CD4-positive, alpha-beta T cell (primary cell): ENCODE results near the gene PDE4C. TPM values are rescaled to one million over a fixed set of nuclear protein-coding genes. Genes with fewer than 3 reads are reported as not detected.

ENCODE experiments used
- ATAC-seq: fragments of 200-7000 bp; cut with Tn5 transposase; one replicate; pipeline ENCODE4 v1.10.0; 2022; ENCODE audit warnings: mild to moderate bottlenecking; ENCODE audit not compliant: poor library complexity
- CTCF ChIA-PET: fragments of 350-600 bp; sonication (Branson Sonifier 250); formaldehyde crosslinking; loops from one replicate; lab custom pipeline; 2021; ENCODE audit warnings: antibody characterized with exemption, inconsistent platforms; lab: Charles Lee
- POLR2A ChIA-PET: fragments of 350-600 bp; sonication (Branson Sonifier 250); formaldehyde crosslinking; loops from one replicate; lab custom pipeline; 2021; ENCODE audit warnings: antibody characterized with exemption, inconsistent platforms; lab: Charles Lee
- DNase-seq, 14 experiments: peaks; one replicate each; pipeline ENCODE4 v3.0.0-alpha.2; 2013 to 2020; ENCODE audit warnings: mixed read lengths in 2 of 14
- H3K27ac ChIP-seq, 2 donors: one replicate each; pipeline versions ENCODE4 v1.5.1 to v1.7.0; 2013; ENCODE audit warnings: low read length in 2 of 2, low read depth in 1 of 2, mild to moderate bottlenecking in 1 of 2
- H3K27me3 ChIP-seq, 2 experiments: 1 replicate in 1 of 2; 2 replicates in 1 of 2; pipeline versions ENCODE4 v1.6.1 to v1.7.0; 2013; ENCODE audit warnings: low read length in 2 of 2, control low read depth in 1 of 2, mild to moderate bottlenecking in 1 of 2, moderate library complexity in 1 of 2; ENCODE audit not compliant: insufficient read depth in 2 of 2, control insufficient read depth in 1 of 2
- H3K36me3 ChIP-seq: one replicate; pipeline ENCODE4 v1.6.1; 2013; ENCODE audit warnings: low read length, control low read depth; ENCODE audit not compliant: insufficient read depth
- H3K4me1 ChIP-seq: one replicate; pipeline ENCODE4 v1.6.1; 2013; ENCODE audit warnings: low read length, control low read depth; ENCODE audit not compliant: insufficient read depth
- H3K4me3 ChIP-seq: one replicate; pipeline ENCODE4 v1.5.1; 2013; ENCODE audit warnings: mild to moderate bottlenecking, low read length, moderate library complexity
- H3K9me3 ChIP-seq, 2 experiments: 1 replicate in 1 of 2; 2 replicates in 1 of 2; pipeline versions ENCODE4 v1.6.1 to v1.7.0; 2013; ENCODE audit warnings: low read length in 2 of 2, mild to moderate bottlenecking in 2 of 2, control low read depth in 1 of 2, moderate library complexity in 1 of 2; ENCODE audit not compliant: control insufficient read depth in 1 of 2, insufficient read depth in 1 of 2
- H3K27ac Mint-ChIP-seq: one replicate; pipeline ENCODE4 v1.8.0; 2020; ENCODE audit warnings: mixed read lengths
- H3K27me3 Mint-ChIP-seq: one replicate; pipeline ENCODE4 v1.8.0; 2021; ENCODE audit warnings: mixed read lengths
- H3K36me3 Mint-ChIP-seq: one replicate; pipeline ENCODE4 v1.8.0; 2021; ENCODE audit warnings: low read depth, mixed read lengths
- H3K4me1 Mint-ChIP-seq: one replicate; pipeline ENCODE4 v1.8.0; 2021; ENCODE audit warnings: low read depth, mixed read lengths
- H3K4me3 Mint-ChIP-seq: one replicate; pipeline ENCODE4 v1.8.0; 2020; ENCODE audit warnings: mild to moderate bottlenecking, mixed read lengths
- H3K9me3 Mint-ChIP-seq: one replicate; pipeline ENCODE4 v1.8.0; 2020; ENCODE audit warnings: mixed read lengths
- CTCF ChIP-seq: fragments of 200-600 bp; IDR thresholded peaks from one replicate; pipeline ENCODE4 v1.8.0; 2022; ENCODE audit warnings: antibody characterized with exemption, mild to moderate bottlenecking
- intact Hi-C, 2 experiments: fragments of 100-400 bp; cut with DNase I in 1 of 2; cut with micrococcal nuclease in 1 of 2; formaldehyde crosslinking; loops; one replicate each; pipeline versions ENCODE4 v1.15.1 to v1.9.0; 2023 to 2025; cut with DNase I, micrococcal nuclease
- total RNA-seq, 174 experiments: library from RNA in 2 of 174; stranded (reverse) in 2 of 174; gene quantifications; one replicate each; pipeline ENCODE4 v1.2.3 and lab custom pipeline; 2021 to 2026

PDE4C gene
- total RNA-seq, 2 experiments from 2014 or later, result not detected

GRCh38 chr19:18239303-18239702 lies 13.1 kb upstream of the PDE4C start:
- CTCF ChIA-PET, result interaction anchor here (0.8 kb wide), 1 partner anchor 13 kb away, joined by 6 read pairs; no protein-coding TSS in a partner anchor
- H3K36me3 ChIP-seq, result no peaks in the 10 kb centered on the region
- no peak for TF ChIP-seq CTCF

GRCh38 chr19:18234194-18234593 lies 8.0 kb upstream of the PDE4C start:
- POLR2A ChIA-PET, result interaction anchor here (3.0 kb wide), 1 partner anchor 42 kb away, joined by 7 read pairs; the partner anchor contains the start of gene MPV17L2
- H3K27me3 Mint-ChIP-seq, result peaks cover 79% of the 10 kb centered on the region
- intact Hi-C loops, result loop anchor here in 1 of 2 experiments (10.0 kb wide), 1 partner anchor 349 kb away; no protein-coding TSS in a partner anchor

More at GRCh38 chr19:18239303-18239702, 13.1 kb upstream of the PDE4C start:
- POLR2A ChIA-PET, result no interaction called here
- H3K27ac ChIP-seq, result no peak overlapping the region
- Mint-ChIP-seq H3K27ac (no peak overlapping the region), H3K36me3 (no peaks in the 10 kb centered on the region), H3K4me3 (no peak overlapping the region), H3K4me1 (no peaks in the 10 kb centered on the region), H3K9me3 (no peaks in the 10 kb centered on the region), H3K27me3 (peaks cover 38% of the 10 kb centered on the region)
- DNase-seq, result no peak
- H3K27me3 ChIP-seq, result peaks cover 9 to 15% of the 10 kb centered on the region in 2 experiments
- no peak overlapping the region for H3K4me3 ChIP-seq
- intact Hi-C loops, result loop anchor here in 1 of 2 experiments (10.0 kb wide), 1 partner anchor 355 kb away; no protein-coding TSS in a partner anchor
- peaks cover 0 to 1% of the 10 kb centered on the region in 2 experiments for H3K9me3 ChIP-seq
- no peaks in the 10 kb centered on the region for H3K4me1 ChIP-seq
- ATAC-seq, result no peak

GRCh38 chr19:18233224-18233825 lies 7.1 kb upstream of the PDE4C start:
- peak; percentile 81 for ATAC-seq
- H3K27me3 Mint-ChIP-seq, result peaks cover 77% of the 10 kb centered on the region
- POLR2A ChIA-PET, result interaction anchor here (0.7 to 3.0 kb wide), 2 partner anchors 29 to 41 kb away, joined by 4 to 7 read pairs; partner anchors contain the start of genes MPV17L2 and RAB3A
- peaks cover 56 to 60% of the 10 kb centered on the region in 2 experiments for H3K27me3 ChIP-seq
- H3K4me3 Mint-ChIP-seq, result no peak overlapping the region
- CTCF ChIA-PET, result no interaction called here
- H3K9me3 ChIP-seq, result peaks cover 8 to 34% of the 10 kb centered on the region in 2 experiments
- H3K36me3 ChIP-seq, result no peaks in the 10 kb centered on the region
- no peak overlapping the region for H3K27ac Mint-ChIP-seq
- no peaks in the 10 kb centered on the region for H3K36me3 Mint-ChIP-seq
- TF ChIP-seq CTCF, result no peak
- DNase-seq, result peak; percentile 19 to 78 (median 39)
- H3K4me3 ChIP-seq, result no peak overlapping the region
- H3K27ac ChIP-seq, result no peak overlapping the region
- no peaks in the 10 kb centered on the region for H3K4me1 Mint-ChIP-seq
- peaks cover 10% of the 10 kb centered on the region for H3K4me1 ChIP-seq
- intact Hi-C loops, result loop anchor here in 1 of 2 experiments (10.0 kb wide), 1 partner anchor 349 kb away; no protein-coding TSS in a partner anchor
- H3K9me3 Mint-ChIP-seq, result peaks cover 5% of the 10 kb centered on the region

More at GRCh38 chr19:18234194-18234593, 8.0 kb upstream of the PDE4C start:
- CTCF ChIA-PET, result no interaction called here
- DNase-seq, result no peak
- Histone ChIP-seq H3K4me1 (peaks cover 10% of the 10 kb centered on the region), H3K27ac (no peak overlapping the region), H3K4me3 (no peak overlapping the region), H3K9me3 (peaks cover 8 to 34% of the 10 kb centered on the region in 2 experiments), H3K36me3 (no peaks in the 10 kb centered on the region), H3K27me3 (peaks cover 52 to 61% of the 10 kb centered on the region in 2 experiments)
- Mint-ChIP-seq H3K27ac (no peak overlapping the region), H3K36me3 (no peaks in the 10 kb centered on the region), H3K4me1 (no peaks in the 10 kb centered on the region), H3K4me3 (no peak overlapping the region), H3K9me3 (peaks cover 5% of the 10 kb centered on the region)
- ATAC-seq, result no peak
- TF ChIP-seq CTCF, result no peak
